HG02763 (cell line): ENCODE results near the gene NKX1-1.
"Not testable (repeated sequence)": the region's sequence is repeated elsewhere in the genome, so short reads cannot be mapped to it uniquely, and the experiment has no call there.

Experiments used
- ATAC-seq: cut with Tn5 transposase; IDR thresholded peaks from one replicate; pipeline ENCODE4 v1.9.1; 2021; ENCODE audit warnings: mild to moderate bottlenecking, moderate library complexity; ENCODE audit not compliant: unreplicated experiment

Gene NKX1-1

GRCh38 chr4:1393866-1394265 is 12.4 kb downstream of the NKX1-1 start:
- no peak for ATAC-seq

- not testable (repeated sequence) for ATAC-seq
Measured at GRCh38 chr4:1393363-1393762, 12.9 kb downstream of the NKX1-1 start.

GRCh38 chr4:1385373-1386340 is 20.6 kb downstream of the NKX1-1 start:
- no peak for ATAC-seq

- ATAC-seq = no peak
Measured at GRCh38 chr4:1384675-1385372, 21.4 kb downstream of the NKX1-1 start.

- ATAC-seq = no peak
Measured at GRCh38 chr4:1383728-1384591, 22.3 kb downstream of the NKX1-1 start.

GRCh38 chr4:1382776-1383727 is 23.2 kb downstream of the NKX1-1 start:
- ATAC-seq = no peak

GRCh38 chr4:1381944-1382541 is 24.2 kb downstream of the NKX1-1 start:
- no peak for ATAC-seq

GRCh38 chr4:1381181-1381621 is 25.0 kb downstream of the NKX1-1 start:
- no peak for ATAC-seq

GRCh38 chr4:1380368-1381151 is 25.7 kb downstream of the NKX1-1 start:
- ATAC-seq = no peak

GRCh38 chr4:1379801-1380331 is 26.4 kb downstream of the NKX1-1 start:
- no peak for ATAC-seq

- ATAC-seq = no peak
Measured at GRCh38 chr4:1379351-1379781, 26.9 kb downstream of the NKX1-1 start.

- no peak for ATAC-seq
Measured at GRCh38 chr4:1378559-1379231, 27.5 kb downstream of the NKX1-1 start.

- no peak for ATAC-seq
Measured at GRCh38 chr4:1377606-1378261, 28.5 kb downstream of the NKX1-1 start.

GRCh38 chr4:1376841-1377605 is 29.2 kb downstream of the NKX1-1 start:
- no peak for ATAC-seq

GRCh38 chr4:1376391-1376840 is 29.8 kb downstream of the NKX1-1 start:
- ATAC-seq = no peak

GRCh38 chr4:1375761-1376322 is 30.4 kb downstream of the NKX1-1 start:
- no peak for ATAC-seq
